Measurements from ENCODE around the gene ADD1. TPM values are rescaled to one million over a fixed set of nuclear protein-coding genes. Genes with fewer than 3 reads are reported as not detected.
A peak's percentile ranks its signal among the peaks of the same experiment; 100 is the strongest.

The ADD1 gene
- total and polyA plus RNA-seq, 8 donors, result 70.9 to 160 (median 92.0) TPM

GRCh38 chr4:2823301-2823670 is 20.4 kb upstream of the ADD1 start:
- H3K4me3 ChIP-seq, result no peak overlapping the region
- FAIRE-seq (no peak), DNase-seq (peak in 3 of 6 donors; percentile 21 to 68 (median 54)), ATAC-seq (no peak)
- TF ChIP-seq, protein P1, sequence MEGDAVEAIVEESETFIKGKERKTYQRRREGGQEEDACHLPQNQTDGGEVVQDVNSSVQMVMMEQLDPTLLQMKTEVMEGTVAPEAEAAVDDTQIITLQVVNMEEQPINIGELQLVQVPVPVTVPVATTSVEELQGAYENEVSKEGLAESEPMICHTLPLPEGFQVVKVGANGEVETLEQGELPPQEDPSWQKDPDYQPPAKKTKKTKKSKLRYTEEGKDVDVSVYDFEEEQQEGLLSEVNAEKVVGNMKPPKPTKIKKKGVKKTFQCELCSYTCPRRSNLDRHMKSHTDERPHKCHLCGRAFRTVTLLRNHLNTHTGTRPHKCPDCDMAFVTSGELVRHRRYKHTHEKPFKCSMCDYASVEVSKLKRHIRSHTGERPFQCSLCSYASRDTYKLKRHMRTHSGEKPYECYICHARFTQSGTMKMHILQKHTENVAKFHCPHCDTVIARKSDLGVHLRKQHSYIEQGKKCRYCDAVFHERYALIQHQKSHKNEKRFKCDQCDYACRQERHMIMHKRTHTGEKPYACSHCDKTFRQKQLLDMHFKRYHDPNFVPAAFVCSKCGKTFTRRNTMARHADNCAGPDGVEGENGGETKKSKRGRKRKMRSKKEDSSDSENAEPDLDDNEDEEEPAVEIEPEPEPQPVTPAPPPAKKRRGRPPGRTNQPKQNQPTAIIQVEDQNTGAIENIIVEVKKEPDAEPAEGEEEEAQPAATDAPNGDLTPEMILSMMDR (IDR thresholded peaks at IDR 0.05), result no peak
- no peaks in the 10 kb centered on the region for H3K27me3 ChIP-seq
- H3K4me1 ChIP-seq, result peaks cover 0 to 7% (median 0%) of the 10 kb centered on the region in 3 donors
- no peak overlapping the region for H3K27ac ChIP-seq
- WGBS, 2 donors, result 88 to 91% methylated on average over 4 of the region's 4 CpGs
- intact Hi-C loops (cut with DNase I), result no loop called here
- peaks cover 0 to 13% (median 9%) of the 10 kb centered on the region in 3 donors for H3K36me3 ChIP-seq
- no peaks in the 10 kb centered on the region for H3K9me3 ChIP-seq

DNA sequence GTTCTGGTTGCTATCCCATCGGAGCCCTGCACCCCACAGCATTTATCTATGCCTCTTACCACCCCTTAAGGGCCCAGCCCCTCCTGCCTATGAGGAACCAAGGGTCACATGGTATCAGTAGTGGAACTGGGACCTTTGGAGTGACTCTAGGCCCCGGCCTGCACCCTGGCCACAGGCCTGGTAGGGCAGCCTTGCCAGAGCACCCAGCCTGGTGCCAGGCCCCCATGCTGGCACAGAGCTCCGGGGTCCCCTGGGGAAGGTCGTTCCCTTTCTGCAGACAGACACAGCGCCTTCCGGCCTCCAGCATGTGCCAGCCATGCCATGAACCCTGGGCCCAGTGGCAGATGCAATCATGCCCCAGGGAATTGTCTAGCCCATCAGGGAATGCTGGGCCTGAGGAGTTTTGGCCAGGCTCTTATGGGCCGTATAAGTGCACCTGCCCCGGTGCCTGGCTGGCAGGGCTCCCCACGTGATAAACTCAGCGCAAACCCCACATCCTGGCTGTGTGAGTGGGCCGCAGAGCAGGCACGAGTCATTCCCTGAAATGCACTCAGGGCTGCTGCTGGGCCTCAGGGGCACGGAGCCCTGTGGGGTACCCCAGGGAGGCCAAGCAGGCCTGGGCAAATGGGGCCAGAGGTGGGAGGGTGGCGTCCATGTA is 19.8 kb upstream of the ADD1 start:
- Histone ChIP-seq H3K36me3 (peaks cover 0 to 13% (median 9%) of the 10 kb centered on the region in 3 donors), H3K27ac (no peak overlapping the region), H3K9me3 (no peaks in the 10 kb centered on the region), H3K4me1 (peaks cover 0 to 4% (median 0%) of the 10 kb centered on the region in 3 donors), H3K4me3 (no peak overlapping the region), H3K27me3 (no peaks in the 10 kb centered on the region)
- no peak for FAIRE-seq
- intact Hi-C loops (cut with DNase I), result no loop called here
- DNase-seq, result peak in 2 of 6 donors; percentile 45 to 64
- TF ChIP-seq, protein P1 (IDR thresholded peaks at IDR 0.05), result no peak
- peak in 1 of 4 donors; percentile 25 for ATAC-seq
- 88 to 92% methylated on average over 14 of the region's 14 CpGs for whole genome bisulfite sequencing, 2 donors

GRCh38 chr4:2824329-2824835 is 19.3 kb upstream of the ADD1 start:
- H3K4me3 ChIP-seq, result no peak overlapping the region
- intact Hi-C loops (cut with DNase I), result no loop called here
- TF ChIP-seq, protein P1 (IDR thresholded peaks at IDR 0.05), result no peak
- peaks cover 0 to 13% (median 9%) of the 10 kb centered on the region in 3 donors for H3K36me3 ChIP-seq
- no peaks in the 10 kb centered on the region for H3K27me3 ChIP-seq
- no peak for FAIRE-seq
- H3K9me3 ChIP-seq, result no peaks in the 10 kb centered on the region
- WGBS, 2 donors, result 89 to 92% methylated on average over 21 to 24 of the region's 24 CpGs
- H3K27ac ChIP-seq, result no peak overlapping the region
- H3K4me1 ChIP-seq, result no peaks in the 10 kb centered on the region
- DNase-seq, result peak in 3 of 6 donors; percentile 34 to 67 (median 51)
- ATAC-seq, result no peak

DNA sequence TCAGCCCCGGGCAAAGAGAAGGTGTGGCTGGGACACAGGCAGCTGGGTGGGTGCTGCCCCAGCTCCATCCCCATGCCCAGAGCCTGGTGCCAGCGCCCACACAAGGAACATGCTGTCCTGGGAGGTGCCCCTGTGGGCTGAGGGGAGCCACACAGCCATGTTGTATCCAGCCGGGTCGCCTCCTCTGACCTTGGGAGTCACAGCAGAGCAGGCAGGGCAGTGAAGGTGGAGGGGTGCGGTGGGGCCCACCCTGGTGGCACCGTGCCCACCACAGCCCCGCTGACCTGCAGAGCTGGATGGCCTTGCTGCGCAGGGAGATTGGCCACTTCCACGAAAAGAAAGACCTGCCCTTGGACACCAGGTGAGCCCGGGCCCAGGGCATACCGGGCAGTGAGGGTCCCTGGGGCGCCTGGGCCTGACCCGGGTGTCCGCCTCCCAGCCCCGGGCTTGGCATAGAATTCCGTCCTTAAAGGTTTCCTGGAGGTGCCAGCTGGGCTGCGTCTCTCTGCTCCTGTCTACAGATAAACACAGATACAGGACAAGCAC is 18.7 kb upstream of the ADD1 start:
- intact Hi-C loops (cut with DNase I), result no loop called here

More for the DNA sequence above, 18.7 kb upstream of the ADD1 start:
- Histone ChIP-seq H3K27me3 (no peaks in the 10 kb centered on the region), H3K4me3 (no peak overlapping the region), H3K27ac (no peak overlapping the region), H3K36me3 (peaks cover 0 to 13% (median 9%) of the 10 kb centered on the region in 3 donors), H3K4me1 (no peaks in the 10 kb centered on the region), H3K9me3 (no peaks in the 10 kb centered on the region)
- DNase-seq (peak in 2 of 6 donors; percentile 20 to 53), FAIRE-seq (no peak), ATAC-seq (no peak)
- WGBS, 2 donors, result 92 to 96% methylated on average over 17 of the region's 17 CpGs
- TF ChIP-seq, protein P1 (IDR thresholded peaks at IDR 0.05), result no peak
